Testis (tissue), 2 donors: ENCODE measurements around the gene NDST1.

ENCODE experiments used
- POLR2A ChIP-seq: fragments of 450-650 bp; IDR thresholded peaks from one replicate; pipeline ENCODE4 v1.6.1; 2017; ENCODE audit warnings: antibody characterized with exemption, mild to moderate bottlenecking, moderate library complexity
- TF ChIP-seq, protein P1 (sequence below), 3 experiments: fragments of 450-650 bp in 2 of 3; fragments of 200-600 bp in 1 of 3; sonication (generic) in 1 of 3; IDR thresholded peaks; one replicate each; pipeline ENCODE4 v1.5.1; 2016 to 2019; ENCODE audit warnings: antibody characterized with exemption in 3 of 3, mild to moderate bottlenecking in 2 of 3, moderate library complexity in 1 of 3

DNA sequence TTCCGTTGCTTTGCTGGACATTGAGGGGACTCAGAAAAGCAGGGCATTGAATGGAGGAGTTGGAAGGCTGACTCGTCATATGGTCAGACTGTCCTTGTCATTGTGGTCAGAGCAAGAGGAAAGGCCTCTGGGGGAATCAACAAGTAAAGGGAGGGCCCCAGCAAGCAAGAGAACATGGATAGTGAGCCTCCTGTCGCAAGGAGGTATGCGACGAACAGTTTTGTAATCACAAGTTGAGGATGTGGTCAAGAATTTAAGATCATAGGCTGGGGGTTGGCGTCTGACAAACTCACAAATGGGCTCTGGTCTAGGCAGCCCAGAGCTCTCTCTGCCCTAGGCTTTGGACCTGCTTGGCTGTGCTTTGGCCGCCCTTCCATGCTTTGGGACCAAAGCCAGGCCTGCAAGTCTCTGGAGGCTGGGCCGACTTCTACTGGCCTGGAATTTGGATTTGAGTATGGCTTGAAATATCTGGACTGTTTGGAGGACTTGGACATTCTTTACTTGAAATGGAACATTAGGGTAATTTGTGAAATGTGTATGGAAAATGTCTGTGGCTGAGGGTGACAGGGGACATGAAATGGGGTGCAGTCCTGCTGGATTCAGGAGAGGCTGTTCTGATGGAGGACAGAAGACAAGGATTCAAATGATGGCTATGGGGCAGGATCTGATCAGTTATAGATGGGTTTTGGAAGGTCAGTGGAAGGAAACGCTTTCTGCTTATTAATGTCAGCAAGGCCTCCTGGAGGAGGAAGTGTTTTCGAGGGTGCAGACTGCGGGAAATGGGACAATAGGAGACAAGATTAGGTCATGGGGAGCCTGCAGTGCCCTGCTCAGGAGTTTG, 19.2 kb upstream of the NDST1 start:
- TF ChIP-seq, protein P1, sequence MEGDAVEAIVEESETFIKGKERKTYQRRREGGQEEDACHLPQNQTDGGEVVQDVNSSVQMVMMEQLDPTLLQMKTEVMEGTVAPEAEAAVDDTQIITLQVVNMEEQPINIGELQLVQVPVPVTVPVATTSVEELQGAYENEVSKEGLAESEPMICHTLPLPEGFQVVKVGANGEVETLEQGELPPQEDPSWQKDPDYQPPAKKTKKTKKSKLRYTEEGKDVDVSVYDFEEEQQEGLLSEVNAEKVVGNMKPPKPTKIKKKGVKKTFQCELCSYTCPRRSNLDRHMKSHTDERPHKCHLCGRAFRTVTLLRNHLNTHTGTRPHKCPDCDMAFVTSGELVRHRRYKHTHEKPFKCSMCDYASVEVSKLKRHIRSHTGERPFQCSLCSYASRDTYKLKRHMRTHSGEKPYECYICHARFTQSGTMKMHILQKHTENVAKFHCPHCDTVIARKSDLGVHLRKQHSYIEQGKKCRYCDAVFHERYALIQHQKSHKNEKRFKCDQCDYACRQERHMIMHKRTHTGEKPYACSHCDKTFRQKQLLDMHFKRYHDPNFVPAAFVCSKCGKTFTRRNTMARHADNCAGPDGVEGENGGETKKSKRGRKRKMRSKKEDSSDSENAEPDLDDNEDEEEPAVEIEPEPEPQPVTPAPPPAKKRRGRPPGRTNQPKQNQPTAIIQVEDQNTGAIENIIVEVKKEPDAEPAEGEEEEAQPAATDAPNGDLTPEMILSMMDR (IDR thresholded peaks at IDR 0.05) = no peak
- TF ChIP-seq POLR2A = no peak
